HUES64 (cell line): ENCODE results near the gene PRR30.
"Not testable (repeated sequence)": the region's sequence is repeated elsewhere in the genome, so short reads cannot be mapped to it uniquely, and the experiment has no call there.

ENCODE experiments used
- H3K27ac ChIP-seq: 2 replicates; pipeline ENCODE4 v1.7.0; 2013; ENCODE audit warnings: low read depth, low read length, inconsistent platforms
- H3K27me3 ChIP-seq: 2 replicates; pipeline ENCODE4 v1.6.1; 2013; ENCODE audit warnings: mild to moderate bottlenecking, low read length; ENCODE audit not compliant: insufficient read depth
- H3K36me3 ChIP-seq: 2 replicates; pipeline ENCODE4 v1.6.1; 2013; ENCODE audit warnings: mild to moderate bottlenecking, low read length; ENCODE audit not compliant: insufficient read depth
- H3K4me1 ChIP-seq: 2 replicates; pipeline ENCODE4 v1.6.1; 2013; ENCODE audit warnings: mild to moderate bottlenecking, low read length, moderate library complexity; ENCODE audit not compliant: insufficient read depth
- H3K4me3 ChIP-seq: 2 replicates; pipeline ENCODE4 v1.5.1; 2013; ENCODE audit warnings: mild to moderate bottlenecking, low read length, moderate library complexity
- H3K9ac ChIP-seq: 2 replicates; pipeline ENCODE4 v1.6.1; 2013; ENCODE audit warnings: mild to moderate bottlenecking, low read depth, low read length
- H3K9me3 ChIP-seq: 2 replicates; pipeline ENCODE4 v1.6.1; 2013; ENCODE audit warnings: low read depth, low read length; ENCODE audit not compliant: insufficient read depth
- WGBS: fragments of 150-250, 120-280 bp; methylation state at CpG from one replicate; pipeline ENCODE4 v1.1.7; 2013; ENCODE audit warnings: missing lambda C conversion rate; 5-methylcytosine and 5-hydroxymethylcytosine counted together

PRR30 gene

DNA sequence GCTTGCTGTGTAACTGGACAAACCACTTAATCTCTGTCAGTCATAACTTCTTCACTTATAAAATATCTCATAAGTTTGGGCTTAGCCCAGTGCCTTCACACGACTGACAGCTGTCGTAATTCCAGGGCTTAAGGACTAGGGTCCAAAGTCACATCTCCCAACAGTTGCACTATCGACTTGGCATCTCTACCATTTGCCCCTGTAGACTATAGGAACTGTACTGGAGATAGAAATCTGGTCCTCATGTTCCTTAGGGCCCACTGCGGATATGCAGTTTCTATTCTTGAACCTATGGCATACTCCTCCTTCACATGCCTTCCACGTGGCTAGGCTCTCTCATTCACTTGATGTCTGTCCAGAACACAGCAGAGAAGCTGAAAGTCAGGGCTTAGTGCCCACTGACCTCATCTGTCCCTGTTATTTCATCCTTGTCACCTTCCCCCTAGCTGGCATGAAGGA is 12.9 kb downstream of the PRR30 start:
- 63% methylated on average over 5 of the region's 5 CpGs for WGBS
- Histone ChIP-seq H3K4me3 (no peak overlapping the region), H3K4me1 (no peaks in the 10 kb centered on the region)

DNA sequence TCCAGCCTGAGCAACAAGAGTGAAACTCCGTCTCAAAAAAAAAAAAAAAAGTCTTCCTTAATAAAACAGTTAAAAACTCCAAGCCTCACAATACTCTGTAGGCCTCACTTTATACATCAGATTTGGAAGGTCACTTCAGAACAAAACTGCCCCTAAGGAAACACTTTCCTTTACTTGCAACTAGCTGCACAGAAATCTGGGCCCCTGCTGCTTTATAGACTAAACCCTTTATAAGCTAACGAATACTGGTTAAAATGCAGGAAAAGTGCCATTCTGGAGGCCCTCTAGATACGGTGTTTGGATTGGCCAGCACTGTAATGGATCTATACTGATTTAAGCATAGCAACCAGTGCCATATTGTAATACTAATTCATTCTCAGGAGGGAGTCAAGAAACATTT is 14.1 kb downstream of the PRR30 start:
- peaks cover 46% of the 10 kb centered on the region for H3K27me3 ChIP-seq
- H3K4me3 ChIP-seq = no peak overlapping the region
- H3K27ac ChIP-seq = no peak overlapping the region
- no peak overlapping the region for H3K9ac ChIP-seq
- peaks cover 2% of the 10 kb centered on the region; the same call in 1 of the 2 replicates for H3K36me3 ChIP-seq
- WGBS = 89% methylated on average over 3 of the region's 3 CpGs
- H3K4me1 ChIP-seq = no peaks in the 10 kb centered on the region
- H3K9me3 ChIP-seq = no peaks in the 10 kb centered on the region

More for the DNA sequence above, 12.9 kb downstream of the PRR30 start:
- Histone ChIP-seq H3K9ac (no peak overlapping the region), H3K36me3 (peaks cover 14% of the 10 kb centered on the region), H3K27ac (no peak overlapping the region), H3K9me3 (no peaks in the 10 kb centered on the region), H3K27me3 (peaks cover 34% of the 10 kb centered on the region)

DNA sequence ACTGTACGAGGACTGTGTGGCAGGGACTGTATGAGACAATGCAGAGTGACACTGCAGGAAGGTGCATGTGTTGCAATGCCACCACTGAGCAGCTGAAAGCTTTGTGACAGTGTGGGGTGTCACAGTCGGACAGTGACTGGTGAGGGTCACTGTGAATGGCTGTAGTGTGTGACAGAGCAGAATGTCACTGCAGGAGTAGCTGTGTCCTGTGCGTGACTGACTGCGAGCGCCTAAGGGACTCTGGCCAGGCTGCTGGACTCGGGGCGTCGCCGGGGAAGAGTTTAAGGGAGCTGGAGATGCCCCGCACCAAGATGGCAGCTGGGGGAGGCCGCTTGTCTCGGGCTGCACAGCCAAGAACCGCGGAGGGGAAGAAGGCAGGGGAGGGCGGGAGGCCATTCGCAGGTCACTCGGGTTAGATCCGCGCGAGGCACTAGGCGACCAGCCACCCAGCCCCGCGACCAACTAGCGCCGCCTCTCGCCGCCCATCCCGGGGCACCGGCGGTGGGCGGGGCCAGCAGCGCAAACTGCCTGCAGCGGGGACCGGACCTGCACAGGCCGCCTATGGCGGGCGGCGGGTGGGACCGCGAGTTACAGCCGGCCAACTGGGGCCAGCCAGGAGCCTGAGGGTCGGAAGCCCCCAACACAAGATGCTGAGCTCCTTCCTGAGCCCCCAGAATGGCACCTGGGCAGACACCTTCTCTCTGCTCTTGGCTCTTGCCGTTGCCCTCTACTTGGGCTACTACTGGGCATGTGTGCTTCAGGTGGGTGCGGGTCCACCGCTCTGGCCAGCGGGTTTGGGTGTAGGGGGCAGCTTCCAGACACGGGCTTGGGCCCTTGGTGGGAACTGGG is 15.7 kb downstream of the PRR30 start, which contains the start of gene ABHD1:
ABHD1 (plus strand) TSS at position 514 of the 849 bp plus-strand sequence; CDS start at position 648, 134 bp downstream.
- H3K27me3 ChIP-seq = peaks cover 61% of the 10 kb centered on the region
- no peaks in the 10 kb centered on the region for H3K9me3 ChIP-seq
- no peaks in the 10 kb centered on the region for H3K36me3 ChIP-seq
- no peaks in the 10 kb centered on the region for H3K4me1 ChIP-seq
- peak within 1 kb of the TSS; percentile 65 for H3K9ac ChIP-seq
- no peak within 1 kb of the TSS for H3K27ac ChIP-seq
- 10% methylated on average over 47 of the region's 47 CpGs for WGBS
- peak within 1 kb of the TSS; percentile 71 for H3K4me3 ChIP-seq

- no peaks in the 10 kb centered on the region for H3K9me3 ChIP-seq
- H3K4me1 ChIP-seq = no peaks in the 10 kb centered on the region
- no peak overlapping the region for H3K4me3 ChIP-seq
- no peak overlapping the region for H3K27ac ChIP-seq
- H3K27me3 ChIP-seq = peaks cover 69% of the 10 kb centered on the region
- H3K9ac ChIP-seq = no peak overlapping the region
- H3K36me3 ChIP-seq = no peaks in the 10 kb centered on the region
- WGBS = 85% methylated on average over 7 of the region's 7 CpGs
Observed at GRCh38 chr2:27122791-27123190, 16.4 kb downstream of the PRR30 start.

GRCh38 chr2:27121906-27122305 is 17.3 kb downstream of the PRR30 start:
- no peak overlapping the region for H3K9ac ChIP-seq
- 71% methylated on average over 2 of the region's 2 CpGs for WGBS
- H3K27me3 ChIP-seq = peaks cover 77% of the 10 kb centered on the region
- no peaks in the 10 kb centered on the region for H3K4me1 ChIP-seq
- H3K36me3 ChIP-seq = no peaks in the 10 kb centered on the region
- H3K4me3 ChIP-seq = no peak overlapping the region
- H3K9me3 ChIP-seq = no peaks in the 10 kb centered on the region
- H3K27ac ChIP-seq = no peak overlapping the region

DNA sequence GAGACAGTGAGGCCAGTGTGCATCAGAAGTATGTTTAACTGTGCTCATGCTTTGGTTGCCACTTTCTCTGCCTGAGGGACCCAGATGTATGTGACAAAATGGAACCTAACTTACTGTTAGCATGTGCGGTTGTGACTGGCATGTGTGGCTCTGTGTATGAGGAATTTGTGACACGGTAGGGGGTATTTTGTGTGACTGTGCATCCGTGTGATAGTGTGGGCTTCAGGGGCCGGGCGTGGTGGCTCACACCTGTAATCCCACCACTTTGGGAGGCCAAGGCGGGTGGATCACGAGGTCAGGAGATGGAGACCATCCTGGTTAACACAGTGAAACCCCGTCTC is 19.9 kb downstream of the PRR30 start:
- not testable (repeated sequence) for H3K27ac ChIP-seq, H3K4me1 ChIP-seq, H3K9me3 ChIP-seq, H3K36me3 ChIP-seq
- peak overlapping the region; percentile 49; the same call in 1 of the 2 replicates for H3K9ac ChIP-seq
- WGBS = 78% methylated on average over 8 of the region's 8 CpGs
- peaks cover 74% of the 10 kb centered on the region for H3K27me3 ChIP-seq
- H3K4me3 ChIP-seq = peak overlapping the region; percentile 57

- Histone ChIP-seq H3K9me3 (no peaks in the 10 kb centered on the region), H3K27ac (no peak within 1 kb of the TSS), H3K4me3 (peak within 1 kb of the TSS; percentile 57), H3K4me1 (no peaks in the 10 kb centered on the region), H3K36me3 (no peaks in the 10 kb centered on the region), H3K9ac (peak within 1 kb of the TSS; percentile 49), H3K27me3 (peaks cover 68% of the 10 kb centered on the region)
- 9% methylated on average over 84 of the region's 84 CpGs for WGBS
Observed at GRCh38 chr2:27118525-27119329, 20.5 kb downstream of the PRR30 start, which contains the start of gene CGREF1. CGREF1 (minus strand) TSS chr2:27119128; CDS start chr2:27104366, 14,762 bp downstream.

- no peaks in the 10 kb centered on the region for H3K9me3 ChIP-seq
- H3K9ac ChIP-seq = peak overlapping the region; percentile 49
- WGBS = 17% methylated on average over 14 of the region's 14 CpGs
- H3K4me3 ChIP-seq = peak overlapping the region; percentile 57
- H3K27ac ChIP-seq = no peak overlapping the region
- no peaks in the 10 kb centered on the region for H3K4me1 ChIP-seq
- H3K36me3 ChIP-seq = no peaks in the 10 kb centered on the region
- H3K27me3 ChIP-seq = peaks cover 61% of the 10 kb centered on the region
Observed at GRCh38 chr2:27117995-27118524, 21.1 kb downstream of the PRR30 start.

- WGBS = 83% methylated on average over 2 of the region's 2 CpGs
- H3K4me3 ChIP-seq = no peak overlapping the region
- H3K36me3 ChIP-seq = no peaks in the 10 kb centered on the region
- H3K27ac ChIP-seq = no peak overlapping the region
- H3K27me3 ChIP-seq = peaks cover 36% of the 10 kb centered on the region
- H3K4me1 ChIP-seq = no peaks in the 10 kb centered on the region
- no peak overlapping the region for H3K9ac ChIP-seq
- H3K9me3 ChIP-seq = no peaks in the 10 kb centered on the region
Observed at GRCh38 chr2:27115519-27115918, 23.7 kb downstream of the PRR30 start.

DNA sequence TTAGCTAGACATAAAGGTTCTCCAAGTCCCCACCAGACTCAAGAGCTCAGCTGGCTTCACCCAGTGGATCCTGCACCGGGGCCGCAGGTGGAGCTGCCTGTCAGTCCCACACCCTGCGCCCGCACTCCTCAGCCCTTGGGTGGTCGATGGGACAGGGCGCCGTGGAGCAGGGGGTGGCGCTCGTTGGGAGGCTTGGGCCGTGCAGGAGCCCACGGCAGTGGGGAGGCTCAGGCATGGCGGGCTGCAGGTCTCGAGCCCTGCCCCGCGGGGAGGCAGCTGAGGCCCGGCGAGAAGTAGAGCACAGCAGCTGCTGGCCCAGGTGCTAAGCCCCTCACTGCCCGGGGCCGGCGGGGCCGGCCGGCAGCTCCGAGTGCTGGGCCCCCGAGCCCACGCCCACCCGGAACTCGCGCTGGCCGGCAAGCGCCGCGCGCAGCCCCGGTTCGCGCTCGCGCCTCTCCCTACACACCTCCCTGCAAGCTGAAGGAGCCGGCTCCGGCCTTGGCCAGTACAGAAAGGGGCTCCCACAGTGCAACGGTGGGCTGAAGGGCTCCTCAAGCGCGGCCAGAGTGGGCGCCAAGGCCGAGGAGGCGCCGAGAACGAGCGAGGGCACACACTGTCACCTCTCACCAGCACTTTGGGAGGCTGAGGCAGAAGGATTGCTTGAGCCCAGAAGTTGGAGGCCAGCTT is 27.7 kb downstream of the PRR30 start:
- not testable (repeated sequence) for H3K4me3 ChIP-seq, H3K36me3 ChIP-seq, H3K4me1 ChIP-seq, H3K27ac ChIP-seq, H3K9ac ChIP-seq, H3K27me3 ChIP-seq, H3K9me3 ChIP-seq
- WGBS = 96% methylated on average over 49 of the region's 49 CpGs
